Epithelial cell of esophagus (primary cell): ENCODE measurements around the gene AVPR2.
A peak's percentile ranks its signal among the peaks of the same experiment; 100 is the strongest.

Experiments used
- DNase-seq: peaks from one replicate; pipeline ENCODE4 v3.0.0; 2010; ENCODE audit warnings: low read depth
- H3K4me3 ChIP-seq: 2 replicates; pipeline ENCODE4 v1.5.1; 2011; ENCODE audit warnings: mild to moderate bottlenecking, low read length, control low read depth
- CTCF ChIP-seq: IDR thresholded peaks from 2 replicates; pipeline ENCODE4 v1.5.1; 2011; ENCODE audit warnings: low read depth, mild to moderate bottlenecking, low read length, control low read depth, inconsistent platforms; ENCODE audit not compliant: insufficient read depth; ENCODE audit errors: missing control alignments

AVPR2 gene

GRCh38 chrX:153945956-153946943, 41.8 kb downstream of the AVPR2 start:
- no peak for DNase-seq
- no peak overlapping the region for H3K4me3 ChIP-seq
- no peak for TF ChIP-seq CTCF

GRCh38 chrX:153947009-153947769, 42.7 kb downstream of the AVPR2 start:
- DNase-seq: peak; percentile 75
- peak; percentile 79 for TF ChIP-seq CTCF
- no peak overlapping the region for H3K4me3 ChIP-seq

- no peak overlapping the region for H3K4me3 ChIP-seq
- no peak for TF ChIP-seq CTCF
- DNase-seq: no peak
These were observed 43.6 kb downstream of the AVPR2 start for GRCh38 chrX:153948002-153948466.

GRCh38 chrX:153948847-153949805, 44.7 kb downstream of the AVPR2 start:
- H3K4me3 ChIP-seq: no peak overlapping the region
- no peak for DNase-seq
- TF ChIP-seq CTCF: no peak

GRCh38 chrX:153950127-153950526, 45.7 kb downstream of the AVPR2 start:
- no peak overlapping the region for H3K4me3 ChIP-seq
- TF ChIP-seq CTCF: no peak
- no peak for DNase-seq

- TF ChIP-seq CTCF: no peak
- no peak for DNase-seq
- no peak overlapping the region for H3K4me3 ChIP-seq
These were observed 47.4 kb downstream of the AVPR2 start for GRCh38 chrX:153951683-153952372.
